ENCODE data around the gene OR5A1.
"Not testable (repeated sequence)": the region's sequence is repeated elsewhere in the genome, so short reads cannot be mapped to it uniquely, and the experiment has no call there.

The OR5A1 gene

GRCh38 chr11:59436169-59436568, at the start of gene OR5A1:
Gene OR5A1, plus strand, starts transcription at chr11:59436469. Its CDS starts 6,700 bp downstream, at chr11:59443169.
- DNase-seq = no peak

GRCh38 chr11:59394186-59394585, 42.1 kb upstream of the OR5A1 start:
- DNase-seq = no peak

GRCh38 chr11:59400461-59401261, 35.6 kb upstream of the OR5A1 start:
- DNase-seq = no peak

GRCh38 chr11:59401262-59401552, 35.1 kb upstream of the OR5A1 start:
- no peak for DNase-seq

- DNase-seq = no peak
Observed at GRCh38 chr11:59403546-59403945, 32.7 kb upstream of the OR5A1 start.

- peak; percentile 50 for DNase-seq
Observed at GRCh38 chr11:59413646-59414045, 22.6 kb upstream of the OR5A1 start.

GRCh38 chr11:59415111-59415510, 21.2 kb upstream of the OR5A1 start:
- no peak for DNase-seq

- DNase-seq = no peak
Observed at GRCh38 chr11:59416613-59417012, 19.7 kb upstream of the OR5A1 start.

- peak; percentile 5 for DNase-seq
Observed at GRCh38 chr11:59417023-59417422, 19.2 kb upstream of the OR5A1 start.

GRCh38 chr11:59418156-59418555, 18.1 kb upstream of the OR5A1 start:
- DNase-seq = no peak

GRCh38 chr11:59423835-59424234, 12.4 kb upstream of the OR5A1 start:
- DNase-seq = no peak

GRCh38 chr11:59425131-59425530, 11.1 kb upstream of the OR5A1 start:
- DNase-seq = no peak

- DNase-seq = no peak
Observed at GRCh38 chr11:59426361-59427067, 9.8 kb upstream of the OR5A1 start, which contains the start of gene OR5A2. Gene OR5A2, minus strand, starts transcription at chr11:59426413. Its CDS starts 3,460 bp downstream, at chr11:59422953.

- no peak for DNase-seq
Observed at GRCh38 chr11:59427068-59427382, 9.2 kb upstream of the OR5A1 start.

- peak; percentile 84 for DNase-seq
Observed at GRCh38 chr11:59429924-59430516, 6.2 kb upstream of the OR5A1 start.

GRCh38 chr11:59437770-59438169, 1.5 kb downstream of the OR5A1 start:
- DNase-seq = no peak

GRCh38 chr11:59445624-59446023, 9.4 kb downstream of the OR5A1 start:
- not testable (repeated sequence) for DNase-seq

- no peak for DNase-seq
Observed at GRCh38 chr11:59448484-59448883, 12.2 kb downstream of the OR5A1 start.

- no peak for DNase-seq
Observed at GRCh38 chr11:59456661-59457060, 20.4 kb downstream of the OR5A1 start, which contains the start of gene OR4D6. Gene OR4D6, plus strand, starts transcription at chr11:59456961. Its CDS starts 0 bp downstream, at chr11:59456961.

- DNase-seq = no peak
Observed at GRCh38 chr11:59459916-59460315, 23.6 kb downstream of the OR5A1 start.

- no peak for DNase-seq
Observed at GRCh38 chr11:59463190-59463641, 26.9 kb downstream of the OR5A1 start.

- DNase-seq = no peak
Observed at GRCh38 chr11:59473015-59473414, 36.7 kb downstream of the OR5A1 start, which contains the start of gene OR4D10. Gene OR4D10, plus strand, starts transcription at chr11:59473315. Its CDS starts 4,115 bp downstream, at chr11:59477430.

- no peak for DNase-seq
Observed at GRCh38 chr11:59475176-59475575, 38.9 kb downstream of the OR5A1 start.

- DNase-seq = no peak
Observed at GRCh38 chr11:59479906-59480305, 43.6 kb downstream of the OR5A1 start.
